T-cell (primary cell): Measurements from ENCODE around the gene POLRMT. TPM values are rescaled to one million over a fixed set of nuclear protein-coding genes. Genes with fewer than 3 reads are reported as not detected.

Experiments used
- ATAC-seq, 4 experiments: fragments of 200-7000 bp in 3 of 4; fragments of 150-1000 bp in 1 of 4; cut with Tn5 transposase; replicated peaks in 1 of 4; 1 replicate in 3 of 4; 2 replicates in 1 of 4; pipeline ENCODE4 v1.10.0; 2021; ENCODE audit warnings: moderate library complexity in 3 of 4, mild to moderate bottlenecking in 2 of 4, moderate number of reproducible peaks in 1 of 4
- CTCF ChIA-PET, 2 donors: fragments of 300-600 bp; sonication (Branson Sonifier 250); formaldehyde crosslinking; loops; one replicate each; lab custom pipeline; 2022; ENCODE audit warnings: antibody characterized with exemption in 2 of 2; lab: Charles Lee
- POLR2A ChIA-PET, 2 donors: fragments of 300-600 bp; sonication (Branson Sonifier 250); formaldehyde crosslinking; loops; one replicate each; lab custom pipeline; 2022; ENCODE audit warnings: antibody characterized with exemption in 2 of 2; lab: Charles Lee
- DNase-seq, 35 experiments: peaks; one replicate each; pipeline versions ENCODE4 v3.0.0 to v3.0.0-alpha.2; 2013 to 2023
- H3K27ac ChIP-seq: one replicate; pipeline ENCODE4 v1.5.1; 2013; ENCODE audit warnings: low read length
- H3K27me3 ChIP-seq, 2 experiments: replicated peaks in 1 of 2; 1 replicate in 1 of 2; 2 replicates in 1 of 2; pipeline versions ENCODE4 v1.6.1 to v1.7.0; 2013; ENCODE audit warnings: low read length in 1 of 2, mixed read lengths in 1 of 2; ENCODE audit not compliant: control insufficient read depth in 2 of 2, insufficient read depth in 2 of 2; ENCODE audit errors: extremely low read depth in 1 of 2
- H3K36me3 ChIP-seq, 2 donors: 1 replicate in 1 of 2; 2 replicates in 1 of 2; pipeline versions ENCODE4 v1.6.1 to v1.7.0; 2013; ENCODE audit warnings: low read length in 1 of 2; ENCODE audit not compliant: control insufficient read depth in 2 of 2, insufficient read depth in 1 of 2; ENCODE audit errors: extremely low read depth in 1 of 2
- H3K4me1 ChIP-seq, 2 experiments: 1 replicate in 1 of 2; 2 replicates in 1 of 2; pipeline versions ENCODE4 v1.6.1 to v1.7.0; 2013; ENCODE audit warnings: low read length in 2 of 2, mixed read lengths in 1 of 2; ENCODE audit not compliant: insufficient read depth in 2 of 2, control insufficient read depth in 1 of 2; ENCODE audit errors: extremely low read depth in 1 of 2
- H3K4me3 ChIP-seq, 2 donors: 1 replicate in 1 of 2; 2 replicates in 1 of 2; pipeline versions ENCODE4 v1.5.1 to v1.7.0; 2013; ENCODE audit warnings: mild to moderate bottlenecking in 2 of 2, low read length in 1 of 2, moderate library complexity in 1 of 2; ENCODE audit not compliant: control insufficient read depth in 1 of 2; ENCODE audit errors: extremely low read depth in 1 of 2
- H3K9me3 ChIP-seq: 2 replicates; pipeline ENCODE4 v1.7.0; 2013
- H3K27ac Mint-ChIP-seq, 2 donors: one replicate each; pipeline ENCODE4 v1.8.0; 2020 to 2021; ENCODE audit warnings: mild to moderate bottlenecking in 2 of 2, mixed read lengths in 2 of 2
- H3K27me3 Mint-ChIP-seq, 2 donors: one replicate each; pipeline ENCODE4 v1.8.0; 2021 to 2022; ENCODE audit warnings: mixed read lengths in 2 of 2
- H3K36me3 Mint-ChIP-seq: one replicate; pipeline ENCODE4 v1.8.0; 2021; ENCODE audit warnings: mixed read lengths
- H3K4me1 Mint-ChIP-seq, 3 donors: one replicate each; pipeline ENCODE4 v1.8.0; 2020 to 2022; ENCODE audit warnings: mixed read lengths in 3 of 3, mild to moderate bottlenecking in 1 of 3
- H3K4me3 Mint-ChIP-seq, 3 donors: one replicate each; pipeline ENCODE4 v1.8.0; 2020 to 2022; ENCODE audit warnings: mild to moderate bottlenecking in 3 of 3, mixed read lengths in 3 of 3, moderate library complexity in 3 of 3
- H3K9me3 Mint-ChIP-seq, 3 donors: one replicate each; pipeline ENCODE4 v1.8.0; 2020 to 2022; ENCODE audit warnings: mixed read lengths in 3 of 3
- WGBS: methylation state at CpG from one replicate; pipeline ENCODE4 v1.1.5; 2013; ENCODE audit warnings: missing lambda C conversion rate; ENCODE audit not compliant: insufficient coverage; 5-methylcytosine and 5-hydroxymethylcytosine counted together
- total RNA-seq, 35 experiments: library from RNA in 6 of 35; stranded (reverse) in 6 of 35; fragments of 120-200 nt in 1 of 35; gene quantifications; one replicate each; pipeline versions ENCODE4 v1.2.1 to v1.2.4 and lab custom pipeline; 2013 to 2026

The POLRMT gene
- total RNA-seq, 5 donors from 2014 or later (not counting 1 experiment from before 2014, with no cell fraction given) = 61.3 to 118 (median 103) TPM

DNA sequence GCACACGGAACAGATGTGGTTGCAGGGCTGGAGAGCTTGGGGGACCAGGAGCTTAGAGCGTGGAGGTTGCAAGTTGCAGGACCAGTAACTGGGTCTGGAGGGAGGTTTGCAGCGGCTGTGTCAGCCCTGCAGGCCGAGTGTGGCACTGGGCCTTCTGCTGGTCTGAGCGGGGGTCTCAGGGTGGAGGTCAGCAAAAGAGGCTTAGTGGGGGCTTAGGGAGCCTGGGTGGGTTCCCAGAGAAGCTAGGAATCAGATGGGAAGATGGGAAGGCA is 49.4 kb downstream of the POLRMT start:
- CTCF ChIA-PET = interaction anchor here in 1 of 2 donors (0.6 to 0.8 kb wide), 2 partner anchors 73 to 150 kb away, joined by 3 to 5 read pairs; no protein-coding TSS in a partner anchor
- POLR2A ChIA-PET = no interaction called here
- peaks cover 0 to 50% of the 10 kb centered on the region in 2 experiments for H3K27me3 ChIP-seq
- H3K36me3 ChIP-seq = peaks cover 7 to 39% of the 10 kb centered on the region in 2 donors
- no peak for DNase-seq
- no peaks in the 10 kb centered on the region for H3K9me3 ChIP-seq
- Mint-ChIP-seq H3K9me3 (no peaks in the 10 kb centered on the region), H3K4me1 (peaks cover 5 to 9% (median 6%) of the 10 kb centered on the region in 3 donors), H3K4me3 (no peak overlapping the region), H3K36me3 (no peaks in the 10 kb centered on the region), H3K27me3 (peaks cover 4 to 8% of the 10 kb centered on the region in 2 donors), H3K27ac (no peak overlapping the region)
- H3K4me1 ChIP-seq = peaks cover 0 to 19% of the 10 kb centered on the region in 2 experiments
- no peak overlapping the region for H3K27ac ChIP-seq
- no peak for ATAC-seq
- 87% methylated on average over 5 of the region's 5 CpGs for WGBS
- no peak overlapping the region for H3K4me3 ChIP-seq

DNA sequence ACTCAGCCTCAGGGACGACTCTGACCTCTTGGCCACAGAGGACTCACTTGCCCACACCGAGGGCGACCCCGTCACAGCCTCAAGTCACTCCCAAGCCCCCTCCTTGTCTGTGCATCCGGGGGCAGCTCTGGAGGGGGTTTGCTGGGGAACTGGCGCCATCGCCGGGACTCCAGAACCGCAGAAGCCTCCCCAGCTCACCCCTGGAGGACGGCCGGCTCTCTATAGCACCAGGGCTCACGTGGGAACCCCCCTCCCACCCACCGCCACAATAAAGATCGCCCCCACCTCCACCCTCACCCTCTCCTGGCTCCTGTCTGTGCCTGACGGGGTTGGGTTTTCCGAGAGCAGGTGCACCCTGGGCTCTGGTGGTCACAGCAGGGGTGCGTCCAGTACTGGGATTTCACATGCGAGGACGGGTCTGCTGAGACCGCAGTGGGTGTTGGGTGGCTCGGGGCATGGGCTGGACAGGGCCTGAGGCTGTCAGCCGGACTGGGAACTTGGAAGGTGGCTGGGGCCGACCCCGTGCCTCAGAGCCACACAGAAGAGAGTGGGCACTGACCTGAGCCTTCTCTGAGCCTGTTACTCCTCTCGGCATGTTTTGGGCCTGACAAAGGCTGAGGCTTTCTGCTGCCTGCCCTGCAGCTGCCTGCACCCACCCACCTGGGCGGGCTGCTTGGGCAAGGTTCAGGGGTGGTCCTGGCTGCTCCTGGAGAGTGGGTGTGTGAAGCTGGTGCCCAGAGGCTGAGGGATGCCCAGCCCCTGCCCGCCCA is 50.0 kb downstream of the POLRMT start:
- Mint-ChIP-seq H3K27me3 (peaks cover 4 to 5% of the 10 kb centered on the region in 2 donors), H3K36me3 (no peaks in the 10 kb centered on the region), H3K27ac (no peak overlapping the region), H3K9me3 (no peaks in the 10 kb centered on the region), H3K4me1 (peaks cover 4 to 7% (median 6%) of the 10 kb centered on the region in 3 donors), H3K4me3 (no peak overlapping the region)
- H3K27ac ChIP-seq = no peak overlapping the region
- CTCF ChIA-PET = interaction anchor here in 1 of 2 donors (0.6 kb wide), 1 partner anchor 72 kb away, joined by 3 read pairs; no protein-coding TSS in a partner anchor
- no peak for ATAC-seq
- no peak for DNase-seq
- H3K4me1 ChIP-seq = peaks cover 0 to 14% of the 10 kb centered on the region in 2 experiments
- POLR2A ChIA-PET = no interaction called here
- WGBS = 96% methylated on average over 10 of the region's 27 CpGs
- no peaks in the 10 kb centered on the region for H3K9me3 ChIP-seq
- H3K36me3 ChIP-seq = peaks cover 7 to 39% of the 10 kb centered on the region in 2 donors
- H3K27me3 ChIP-seq = peaks cover 0 to 44% of the 10 kb centered on the region in 2 experiments
- no peak overlapping the region for H3K4me3 ChIP-seq

DNA sequence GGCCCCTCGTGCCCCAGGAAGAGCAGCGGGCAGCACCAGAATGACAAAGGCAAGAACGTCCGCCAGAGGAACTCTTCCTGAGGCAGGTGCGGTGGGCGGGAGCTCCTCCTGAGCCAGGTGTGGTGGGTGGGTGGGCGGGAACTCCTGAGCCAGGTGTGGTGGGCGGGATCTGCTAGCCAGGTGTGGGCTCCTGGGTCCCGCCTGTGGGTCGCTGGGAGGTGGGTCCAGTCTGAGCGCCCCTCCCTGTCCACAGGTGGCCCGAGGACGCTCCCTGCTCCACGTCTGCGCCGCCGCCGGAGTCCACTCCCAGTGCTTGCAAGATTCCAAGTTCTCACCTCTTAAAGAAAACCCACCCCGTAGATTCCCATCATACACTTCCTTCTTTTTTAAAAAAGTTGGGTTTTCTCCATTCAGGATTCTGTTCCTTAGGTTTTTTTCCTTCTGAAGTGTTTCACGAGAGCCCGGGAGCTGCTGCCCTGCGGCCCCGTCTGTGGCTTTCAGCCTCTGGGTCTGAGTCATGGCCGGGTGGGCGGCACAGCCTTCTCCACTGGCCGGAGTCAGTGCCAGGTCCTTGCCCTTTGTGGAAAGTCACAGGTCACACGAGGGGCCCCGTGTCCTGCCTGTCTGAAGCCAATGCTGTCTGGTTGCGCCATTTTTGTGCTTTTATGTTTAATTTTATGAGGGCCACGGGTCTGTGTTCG is 50.7 kb downstream of the POLRMT start:
- no peaks in the 10 kb centered on the region for H3K9me3 ChIP-seq
- no peak for DNase-seq
- peaks cover 0 to 2% of the 10 kb centered on the region in 2 donors for H3K27me3 Mint-ChIP-seq
- no peak for ATAC-seq
- H3K9me3 Mint-ChIP-seq = no peaks in the 10 kb centered on the region
- H3K27me3 ChIP-seq = peaks cover 0 to 37% of the 10 kb centered on the region in 2 experiments
- peaks cover 3 to 6% (median 5%) of the 10 kb centered on the region in 3 donors for H3K4me1 Mint-ChIP-seq
- CTCF ChIA-PET = interaction anchor here in 1 of 2 donors (0.6 kb wide), 1 partner anchor 72 kb away, joined by 3 read pairs; no protein-coding TSS in a partner anchor
- no peaks in the 10 kb centered on the region for H3K36me3 Mint-ChIP-seq
- H3K27ac Mint-ChIP-seq = no peak overlapping the region
- H3K4me1 ChIP-seq = peaks cover 0 to 8% of the 10 kb centered on the region in 2 experiments
- 84% methylated on average over 22 of the region's 31 CpGs for WGBS
- no peak overlapping the region for H3K4me3 Mint-ChIP-seq
- H3K36me3 ChIP-seq = peaks cover 7 to 44% of the 10 kb centered on the region in 2 donors
- POLR2A ChIA-PET = no interaction called here
- no peak overlapping the region for H3K27ac ChIP-seq
- H3K4me3 ChIP-seq = no peak overlapping the region

DNA sequence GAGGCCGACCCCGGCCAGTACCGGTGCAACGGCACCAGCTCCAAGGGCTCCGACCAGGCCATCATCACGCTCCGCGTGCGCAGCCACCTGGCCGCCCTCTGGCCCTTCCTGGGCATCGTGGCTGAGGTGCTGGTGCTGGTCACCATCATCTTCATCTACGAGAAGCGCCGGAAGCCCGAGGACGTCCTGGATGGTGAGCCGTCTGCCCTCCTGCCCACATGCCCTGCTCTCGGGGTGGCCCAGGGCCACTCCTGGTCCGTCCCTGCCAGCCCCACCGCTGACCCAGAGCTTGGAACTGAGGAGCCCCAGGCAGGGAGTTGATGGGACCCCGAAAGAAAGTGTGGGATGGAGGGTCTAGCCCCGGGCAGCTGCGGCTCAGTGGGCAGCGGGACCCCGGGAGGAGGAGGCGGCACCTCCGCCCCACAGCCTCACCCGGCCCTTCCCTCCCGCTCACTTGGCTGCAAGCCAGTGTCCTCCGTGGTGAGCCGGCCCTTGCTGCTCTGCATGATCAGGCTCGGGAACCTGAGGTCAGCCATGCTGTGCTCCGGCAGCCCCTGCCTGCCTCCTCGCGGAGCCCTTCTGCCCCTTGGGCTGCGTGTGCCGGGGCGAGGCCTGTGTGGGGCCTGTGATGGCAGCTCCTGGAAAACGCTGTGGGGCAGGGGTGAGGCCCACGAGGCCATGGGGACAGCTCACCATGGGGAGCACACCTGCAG is 51.8 kb downstream of the POLRMT start:
- peaks cover 2 to 19% of the 10 kb centered on the region in 2 experiments for H3K4me1 ChIP-seq
- H3K27ac ChIP-seq = no peak overlapping the region
- ChIA-PET POLR2A (no interaction called here), CTCF (interaction anchor here in 1 of 2 donors (0.6 kb wide), 1 partner anchor 73 kb away, joined by 3 read pairs; no protein-coding TSS in a partner anchor)
- peaks cover 7 to 48% of the 10 kb centered on the region in 2 donors for H3K36me3 ChIP-seq
- DNase-seq = no peak
- Mint-ChIP-seq H3K27ac (no peak overlapping the region), H3K9me3 (no peaks in the 10 kb centered on the region), H3K4me3 (no peak overlapping the region), H3K27me3 (peaks cover 0 to 2% of the 10 kb centered on the region in 2 donors), H3K36me3 (no peaks in the 10 kb centered on the region), H3K4me1 (peaks cover 9 to 11% (median 11%) of the 10 kb centered on the region in 3 donors)
- no peak overlapping the region for H3K4me3 ChIP-seq
- no peaks in the 10 kb centered on the region for H3K9me3 ChIP-seq
- 94% methylated on average over 40 of the region's 40 CpGs for WGBS
- H3K27me3 ChIP-seq = peaks cover 0 to 26% of the 10 kb centered on the region in 2 experiments
- ATAC-seq = no peak

DNA sequence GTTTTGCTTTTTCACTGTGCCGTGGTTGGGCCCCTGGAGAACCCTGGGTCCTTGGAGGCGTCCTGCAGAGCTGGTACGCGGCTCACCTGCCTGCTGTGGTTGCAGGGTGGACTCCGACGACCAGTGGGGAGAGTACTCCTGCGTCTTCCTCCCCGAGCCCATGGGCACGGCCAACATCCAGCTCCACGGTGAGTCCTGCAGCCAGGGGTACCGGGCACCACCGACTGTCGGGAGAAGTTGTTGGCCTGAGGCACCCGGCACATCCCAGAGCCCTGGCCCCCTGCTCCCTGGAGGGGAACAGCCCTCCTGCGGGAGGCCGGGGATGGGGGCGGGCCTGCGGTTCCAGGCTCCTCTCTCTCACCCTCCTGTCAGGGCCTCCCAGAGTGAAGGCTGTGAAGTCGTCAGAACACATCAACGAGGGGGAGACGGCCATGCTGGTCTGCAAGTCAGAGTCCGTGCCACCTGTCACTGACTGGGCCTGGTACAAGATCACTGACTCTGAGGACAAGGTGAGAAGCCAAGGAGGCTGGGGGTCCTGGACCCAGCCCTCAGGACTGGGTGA is 53.0 kb downstream of the POLRMT start:
- Histone ChIP-seq H3K4me3 (no peak overlapping the region), H3K9me3 (no peaks in the 10 kb centered on the region), H3K36me3 (peaks cover 7 to 48% of the 10 kb centered on the region in 2 donors), H3K4me1 (peaks cover 7 to 30% of the 10 kb centered on the region in 2 experiments), H3K27me3 (peaks cover 0 to 14% of the 10 kb centered on the region in 2 experiments), H3K27ac (no peak overlapping the region)
- ChIA-PET POLR2A (no interaction called here), CTCF (no interaction called here)
- no peaks in the 10 kb centered on the region for H3K9me3 Mint-ChIP-seq
- no peak for DNase-seq
- peaks cover 0 to 2% of the 10 kb centered on the region in 2 donors for H3K27me3 Mint-ChIP-seq
- peaks cover 13 to 20% (median 13%) of the 10 kb centered on the region in 3 donors for H3K4me1 Mint-ChIP-seq
- ATAC-seq = no peak
- WGBS = 88% methylated on average over 22 of the region's 22 CpGs
- H3K36me3 Mint-ChIP-seq = no peaks in the 10 kb centered on the region
- H3K4me3 Mint-ChIP-seq = no peak overlapping the region
- no peak overlapping the region for H3K27ac Mint-ChIP-seq

DNA sequence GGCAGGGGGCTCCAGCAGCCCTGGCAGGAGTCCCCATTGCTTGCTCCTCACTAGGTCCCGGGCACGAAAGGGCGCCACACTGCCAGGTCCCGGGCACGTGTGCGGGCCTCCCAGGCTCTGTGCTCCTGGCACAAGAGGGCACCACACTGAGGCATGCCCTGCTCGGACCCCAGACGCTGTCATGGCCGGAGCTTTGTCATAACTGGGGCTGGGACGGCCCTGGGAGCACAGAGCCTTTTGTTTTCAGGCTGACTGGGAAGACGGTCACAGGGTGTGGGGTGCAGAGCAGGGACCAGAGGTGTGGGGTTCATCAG is 53.5 kb downstream of the POLRMT start:
- H3K36me3 ChIP-seq = peaks cover 7 to 48% of the 10 kb centered on the region in 2 donors
- H3K9me3 Mint-ChIP-seq = no peaks in the 10 kb centered on the region
- WGBS = 95% methylated on average over 11 of the region's 11 CpGs

More for the DNA sequence above, 53.5 kb downstream of the POLRMT start:
- Mint-ChIP-seq H3K36me3 (no peaks in the 10 kb centered on the region), H3K27me3 (peaks cover 0 to 2% of the 10 kb centered on the region in 2 donors), H3K27ac (no peak overlapping the region), H3K4me1 (peaks cover 17 to 25% (median 18%) of the 10 kb centered on the region in 3 donors), H3K4me3 (no peak overlapping the region)
- Histone ChIP-seq H3K4me1 (peaks cover 7 to 35% of the 10 kb centered on the region in 2 experiments), H3K4me3 (no peak overlapping the region), H3K27ac (no peak overlapping the region), H3K27me3 (peaks cover 0 to 11% of the 10 kb centered on the region in 2 experiments), H3K9me3 (no peaks in the 10 kb centered on the region)
- DNase-seq = no peak
- CTCF ChIA-PET = no interaction called here
- ATAC-seq = no peak
- POLR2A ChIA-PET = no interaction called here
